ENCODE measurements around the gene ENTREP1.

Gene ENTREP1

DNA sequence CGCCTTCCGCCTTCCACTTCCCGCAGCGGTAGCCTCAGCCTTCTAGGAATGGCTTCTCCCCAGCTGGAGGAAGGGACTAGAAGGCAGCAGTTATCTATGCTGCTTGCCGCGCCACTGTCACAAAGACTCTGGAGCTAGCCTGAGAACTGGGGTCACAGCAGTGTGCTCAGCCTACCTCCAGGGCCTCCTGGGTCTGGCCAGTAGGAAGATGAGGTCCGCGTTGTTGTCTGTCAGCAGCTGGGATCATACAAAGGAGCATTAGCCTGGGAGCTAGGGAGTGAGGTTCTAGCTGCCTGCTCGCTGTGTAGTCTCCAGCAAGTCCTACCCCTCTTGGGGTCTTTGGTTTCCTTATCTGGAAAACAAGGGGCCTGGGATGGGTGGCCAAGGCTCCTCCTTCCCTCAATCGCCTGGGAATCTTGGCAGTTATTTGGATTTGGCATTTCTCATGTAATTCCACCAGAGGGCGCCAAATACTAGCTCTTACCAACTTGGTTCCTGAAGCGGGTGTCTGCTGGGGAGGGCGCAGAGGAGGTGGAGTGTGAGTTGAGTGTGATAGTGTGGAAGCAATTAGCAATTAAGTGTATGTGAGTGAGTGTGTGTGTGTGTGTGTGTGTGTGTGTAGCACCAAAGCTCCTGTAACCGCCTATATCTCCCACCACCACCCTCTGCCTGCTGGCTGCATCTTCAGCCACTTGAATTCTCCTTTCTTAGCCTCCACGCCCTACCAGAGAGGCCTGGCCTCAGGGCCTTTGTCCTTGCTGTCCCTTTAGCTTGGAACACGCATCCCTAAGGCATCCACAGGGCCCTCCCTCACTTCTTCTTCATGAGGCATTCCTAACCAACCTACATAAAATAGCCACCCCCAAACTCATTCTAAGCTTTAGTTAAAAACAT is 97.1 kb downstream of the ENTREP1 start:
- Histone ChIP-seq H3K4me1 (ENCODE audit: control insufficient read depth, insufficient read depth, low read length) (no peaks in the 10 kb centered on the region), H3K9me3 (replicated peaks; ENCODE audit: low read length) (no peaks in the 10 kb centered on the region), H3K27me3 (ENCODE audit: control insufficient read depth, insufficient read depth, low read length) (peaks cover 6% of the 10 kb centered on the region), H3K9ac (ENCODE audit: low read depth, low read length) (no peak overlapping the region), H3K4me3 (ENCODE audit: low read length) (no peak overlapping the region), H3K4me2 (ENCODE audit: low read length) (no peak overlapping the region), H3K36me3 (ENCODE audit: insufficient read depth, low read length) (no peaks in the 10 kb centered on the region)

DNA sequence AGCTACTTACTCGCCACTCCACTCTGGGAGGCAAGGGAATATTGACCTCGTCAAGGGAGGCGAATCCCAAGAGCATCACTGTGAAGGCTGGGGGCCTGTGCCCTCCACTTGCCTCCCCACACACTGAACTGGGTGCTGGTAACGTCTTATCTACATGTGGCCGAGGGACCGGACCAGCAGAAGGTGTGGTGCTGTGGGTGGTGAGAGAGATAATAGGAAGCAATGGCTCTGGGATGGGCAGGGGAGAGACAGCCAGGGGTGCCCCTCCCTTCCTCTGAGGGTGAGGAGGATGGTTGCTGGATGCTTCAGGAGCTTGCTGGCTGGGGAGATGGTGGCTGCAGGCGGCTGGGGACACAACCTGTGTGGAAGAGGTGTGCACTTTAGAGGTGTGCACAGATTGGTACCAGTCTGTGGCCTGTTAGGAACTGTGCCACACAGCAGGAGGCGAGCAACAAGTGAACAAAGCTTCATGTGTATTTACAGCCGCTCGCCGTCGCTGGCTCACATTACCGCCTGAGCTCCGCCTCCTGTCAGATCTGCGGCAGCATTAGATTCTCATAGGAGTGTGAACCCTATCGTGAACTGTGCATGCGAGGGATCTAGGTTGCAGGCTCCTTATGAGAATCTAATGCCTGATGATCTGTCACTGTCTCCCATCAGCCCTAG is 100.3 kb downstream of the ENTREP1 start:
- no peaks in the 10 kb centered on the region for H3K36me3 ChIP-seq (ENCODE audit: insufficient read depth, low read length)
- no peak overlapping the region for H3K9ac ChIP-seq (ENCODE audit: low read depth, low read length)

DNA sequence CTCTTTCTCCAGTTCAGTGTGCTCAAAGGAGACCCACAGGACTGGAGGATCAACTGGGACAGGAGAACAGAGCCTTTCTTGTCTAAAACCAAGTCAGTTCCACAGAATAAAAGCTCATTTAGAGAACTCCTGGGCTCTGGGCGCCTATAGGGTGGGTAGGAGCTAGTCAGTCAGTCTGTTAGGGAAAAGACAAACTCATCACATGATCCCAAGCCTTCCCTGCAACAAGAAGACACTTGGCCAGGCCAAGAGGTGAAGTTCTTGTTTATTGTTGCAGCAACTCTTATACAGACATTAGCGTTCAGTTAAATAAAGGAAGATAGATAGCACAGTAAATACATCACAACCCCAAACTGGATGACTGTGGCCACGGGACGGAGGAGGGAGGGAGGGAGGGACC is 102.3 kb downstream of the ENTREP1 start:
- peaks cover 3% of the 10 kb centered on the region for H3K36me3 ChIP-seq (ENCODE audit: insufficient read depth, low read length)
- no peaks in the 10 kb centered on the region for H3K27me3 ChIP-seq (ENCODE audit: control insufficient read depth, insufficient read depth, low read length)
- no peaks in the 10 kb centered on the region for H3K4me1 ChIP-seq (ENCODE audit: control insufficient read depth, insufficient read depth, low read length)
- no peak overlapping the region for H3K4me3 ChIP-seq (ENCODE audit: low read length)
- no peak overlapping the region for H3K9ac ChIP-seq (ENCODE audit: low read depth, low read length)
- H3K9me3 ChIP-seq (replicated peaks; ENCODE audit: low read length): no peaks in the 10 kb centered on the region
- H3K4me2 ChIP-seq (ENCODE audit: low read length): no peak overlapping the region

More for the DNA sequence above, 100.3 kb downstream of the ENTREP1 start:
- H3K4me2 ChIP-seq (ENCODE audit: low read length): no peak overlapping the region
- no peaks in the 10 kb centered on the region for H3K4me1 ChIP-seq (ENCODE audit: control insufficient read depth, insufficient read depth, low read length)
- H3K27me3 ChIP-seq (ENCODE audit: control insufficient read depth, insufficient read depth, low read length): peaks cover 6% of the 10 kb centered on the region
- no peak overlapping the region for H3K4me3 ChIP-seq (ENCODE audit: low read length)
- H3K9me3 ChIP-seq (replicated peaks; ENCODE audit: low read length): no peaks in the 10 kb centered on the region

DNA sequence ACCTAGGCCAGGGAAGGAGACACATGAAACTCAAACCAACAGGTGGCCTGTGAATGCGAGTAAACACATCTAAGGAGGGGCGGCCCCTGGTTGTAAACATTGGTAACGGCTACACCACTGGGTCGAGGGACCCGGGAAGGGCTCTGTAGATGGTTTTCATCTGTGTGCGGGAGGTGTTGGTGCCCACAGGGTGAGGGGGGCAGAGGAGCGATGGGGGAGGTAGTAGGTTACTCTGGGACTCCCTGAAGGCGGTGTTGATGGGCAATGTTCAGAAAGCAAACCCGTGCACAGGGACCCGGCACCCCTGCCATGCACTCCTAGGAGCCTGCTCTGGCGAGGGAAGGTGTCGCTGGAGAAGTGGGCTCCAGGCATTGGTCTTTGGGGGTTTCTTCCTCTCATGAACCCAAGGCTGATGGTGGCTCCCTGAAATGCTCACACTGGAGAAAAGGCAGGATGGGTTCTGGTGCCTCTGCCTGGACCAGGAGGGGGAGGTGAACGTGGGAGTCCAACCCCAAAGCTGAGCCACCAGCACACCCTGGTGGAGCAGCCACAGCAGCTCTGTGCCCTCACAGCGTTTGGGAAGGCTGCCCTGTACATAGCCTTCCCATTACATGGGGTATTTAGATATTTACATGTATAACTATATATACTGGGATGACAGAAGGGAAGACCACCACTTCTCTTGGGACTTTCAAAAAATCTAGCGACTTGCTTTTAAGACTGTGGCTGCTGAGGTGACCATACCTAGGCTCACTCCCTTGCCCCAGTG is 103.2 kb downstream of the ENTREP1 start:
- no peak overlapping the region for H3K9ac ChIP-seq (ENCODE audit: low read depth, low read length)
- no peaks in the 10 kb centered on the region for H3K27me3 ChIP-seq (ENCODE audit: control insufficient read depth, insufficient read depth, low read length)
- no peak overlapping the region for H3K4me3 ChIP-seq (ENCODE audit: low read length)
- H3K9me3 ChIP-seq (replicated peaks; ENCODE audit: low read length): no peaks in the 10 kb centered on the region
- no peak overlapping the region for H3K4me2 ChIP-seq (ENCODE audit: low read length)
- no peaks in the 10 kb centered on the region for H3K4me1 ChIP-seq (ENCODE audit: control insufficient read depth, insufficient read depth, low read length)
- peaks cover 3% of the 10 kb centered on the region for H3K36me3 ChIP-seq (ENCODE audit: insufficient read depth, low read length)

DNA sequence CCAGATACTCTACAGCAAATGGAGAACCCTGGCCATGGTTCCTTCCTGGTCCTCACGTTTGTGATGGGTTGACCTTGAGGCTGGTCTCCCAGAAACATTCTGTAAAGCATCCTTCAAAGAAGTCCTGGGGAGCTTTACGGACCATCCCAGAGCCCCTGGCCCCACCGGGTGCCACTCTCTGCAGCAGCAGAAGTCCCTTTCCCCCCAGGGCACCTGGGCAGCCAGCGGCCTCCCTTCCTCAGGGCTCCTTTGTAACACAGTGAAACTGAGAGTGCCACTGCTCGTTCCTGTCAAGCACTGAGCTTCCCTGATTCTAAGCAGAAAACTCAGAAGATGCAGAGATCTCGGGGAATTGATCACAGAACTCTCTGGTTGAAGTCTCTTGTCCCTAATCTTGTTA is 104.3 kb downstream of the ENTREP1 start:
- Histone ChIP-seq H3K4me1 (ENCODE audit: control insufficient read depth, insufficient read depth, low read length) (no peaks in the 10 kb centered on the region), H3K36me3 (ENCODE audit: insufficient read depth, low read length) (peaks cover 3% of the 10 kb centered on the region), H3K9me3 (replicated peaks; ENCODE audit: low read length) (no peaks in the 10 kb centered on the region), H3K9ac (ENCODE audit: low read depth, low read length) (no peak overlapping the region), H3K4me2 (ENCODE audit: low read length) (no peak overlapping the region), H3K4me3 (ENCODE audit: low read length) (no peak overlapping the region), H3K27me3 (ENCODE audit: control insufficient read depth, insufficient read depth, low read length) (no peaks in the 10 kb centered on the region)

DNA sequence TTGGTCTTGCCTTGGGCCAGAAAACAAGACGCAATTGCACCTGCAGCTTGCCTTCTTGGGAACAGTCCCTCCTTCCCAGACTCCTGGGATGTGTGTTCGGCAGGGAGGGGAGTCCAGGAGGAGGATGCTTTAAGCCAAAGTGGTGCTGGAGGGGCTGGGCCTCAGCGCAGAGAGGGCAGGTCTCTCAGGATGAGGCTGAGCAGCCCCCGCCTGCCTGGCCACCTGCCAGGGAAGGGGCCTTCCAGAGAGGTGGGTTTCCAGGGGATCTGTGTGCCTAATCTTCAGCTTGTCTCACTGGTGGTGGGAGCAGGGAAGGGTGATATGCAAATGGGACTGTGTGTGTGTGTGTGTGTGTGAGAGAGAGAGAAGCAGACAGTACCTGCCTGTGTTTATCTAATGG is 105.2 kb downstream of the ENTREP1 start:
- no peaks in the 10 kb centered on the region for H3K9me3 ChIP-seq (replicated peaks; ENCODE audit: low read length)
- no peak overlapping the region for H3K4me2 ChIP-seq (ENCODE audit: low read length)
- no peaks in the 10 kb centered on the region for H3K27me3 ChIP-seq (ENCODE audit: control insufficient read depth, insufficient read depth, low read length)
- H3K9ac ChIP-seq (ENCODE audit: low read depth, low read length): no peak overlapping the region
- no peaks in the 10 kb centered on the region for H3K4me1 ChIP-seq (ENCODE audit: control insufficient read depth, insufficient read depth, low read length)
- no peak overlapping the region for H3K4me3 ChIP-seq (ENCODE audit: low read length)
- H3K36me3 ChIP-seq (ENCODE audit: insufficient read depth, low read length): peaks cover 3% of the 10 kb centered on the region

DNA sequence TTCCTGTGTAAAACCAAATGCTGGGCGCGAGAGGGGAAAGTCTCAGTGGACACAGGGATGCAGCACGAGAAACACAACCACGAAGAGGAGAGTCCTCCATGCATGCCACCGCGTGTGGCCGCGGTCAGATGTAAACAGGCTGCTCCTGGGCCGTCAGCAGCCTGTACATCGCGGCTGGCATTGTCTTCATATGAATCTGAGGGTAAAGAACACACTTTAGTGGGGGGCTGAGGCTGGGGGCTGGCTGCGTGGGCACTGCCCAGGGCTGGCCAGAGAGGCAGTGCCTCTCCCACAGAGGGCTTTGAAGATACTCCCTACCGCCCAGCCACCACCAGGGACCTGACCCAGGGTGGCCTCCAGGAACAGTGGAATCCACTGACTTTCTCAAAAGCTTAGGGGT is 106.2 kb downstream of the ENTREP1 start:
- no peak overlapping the region for H3K4me3 ChIP-seq (ENCODE audit: low read length)
- H3K36me3 ChIP-seq (ENCODE audit: insufficient read depth, low read length): peaks cover 3% of the 10 kb centered on the region
- H3K4me2 ChIP-seq (ENCODE audit: low read length): no peak overlapping the region
- no peak overlapping the region for H3K9ac ChIP-seq (ENCODE audit: low read depth, low read length)
- no peaks in the 10 kb centered on the region for H3K27me3 ChIP-seq (ENCODE audit: control insufficient read depth, insufficient read depth, low read length)
- no peaks in the 10 kb centered on the region for H3K4me1 ChIP-seq (ENCODE audit: control insufficient read depth, insufficient read depth, low read length)
- H3K9me3 ChIP-seq (replicated peaks; ENCODE audit: low read length): no peaks in the 10 kb centered on the region

DNA sequence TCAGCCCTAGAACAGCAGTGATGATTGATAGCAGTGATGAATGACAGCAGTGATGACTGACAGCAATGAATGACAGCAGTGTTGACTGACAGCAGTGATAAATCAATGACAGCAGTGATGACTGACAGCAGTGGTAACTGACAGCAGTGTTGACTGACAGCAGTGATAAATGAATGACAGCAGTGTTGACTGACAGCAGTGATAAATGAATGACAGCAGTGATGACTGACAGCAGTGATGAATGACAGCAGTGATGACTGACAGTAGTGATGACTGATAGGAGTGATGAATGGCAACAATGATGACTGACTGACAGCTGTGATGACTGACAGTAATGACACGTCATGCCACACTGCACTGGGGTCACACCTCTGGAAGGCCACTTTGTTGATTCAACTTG is 106.8 kb downstream of the ENTREP1 start:
- H3K27me3 ChIP-seq (ENCODE audit: control insufficient read depth, insufficient read depth, low read length): no peaks in the 10 kb centered on the region
- no peaks in the 10 kb centered on the region for H3K9me3 ChIP-seq (replicated peaks; ENCODE audit: low read length)
- H3K9ac ChIP-seq (ENCODE audit: low read depth, low read length): no peak overlapping the region
- H3K4me1 ChIP-seq (ENCODE audit: control insufficient read depth, insufficient read depth, low read length): no peaks in the 10 kb centered on the region
- no peak overlapping the region for H3K4me3 ChIP-seq (ENCODE audit: low read length)
- H3K36me3 ChIP-seq (ENCODE audit: insufficient read depth, low read length): peaks cover 3% of the 10 kb centered on the region
- H3K4me2 ChIP-seq (ENCODE audit: low read length): no peak overlapping the region

DNA sequence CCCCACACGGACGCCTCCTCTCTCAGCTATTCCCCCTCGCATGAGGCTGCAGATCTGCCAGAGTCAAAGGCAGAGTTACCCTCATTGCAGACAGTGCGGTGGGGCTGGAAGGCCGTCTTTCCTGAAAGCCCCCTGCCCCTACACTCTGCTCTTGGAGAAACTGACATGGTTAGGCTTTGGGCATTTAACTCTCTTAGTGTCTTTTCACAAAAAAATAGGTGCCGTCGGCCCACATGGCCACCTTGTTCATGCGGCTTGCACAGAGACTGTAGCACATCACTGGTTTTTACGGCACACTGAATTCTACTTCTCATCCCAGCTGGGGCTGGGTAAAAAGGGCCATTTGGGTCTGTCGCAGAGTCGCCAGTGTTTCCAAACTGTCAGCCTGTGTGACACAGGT is 107.6 kb downstream of the ENTREP1 start:
- H3K4me2 ChIP-seq (ENCODE audit: low read length): no peak overlapping the region
- no peak overlapping the region for H3K4me3 ChIP-seq (ENCODE audit: low read length)
- H3K4me1 ChIP-seq (ENCODE audit: control insufficient read depth, insufficient read depth, low read length): no peaks in the 10 kb centered on the region
- no peaks in the 10 kb centered on the region for H3K27me3 ChIP-seq (ENCODE audit: control insufficient read depth, insufficient read depth, low read length)
- H3K9me3 ChIP-seq (replicated peaks; ENCODE audit: low read length): no peaks in the 10 kb centered on the region
- H3K36me3 ChIP-seq (ENCODE audit: insufficient read depth, low read length): peaks cover 3% of the 10 kb centered on the region
- H3K9ac ChIP-seq (ENCODE audit: low read depth, low read length): no peak overlapping the region

DNA sequence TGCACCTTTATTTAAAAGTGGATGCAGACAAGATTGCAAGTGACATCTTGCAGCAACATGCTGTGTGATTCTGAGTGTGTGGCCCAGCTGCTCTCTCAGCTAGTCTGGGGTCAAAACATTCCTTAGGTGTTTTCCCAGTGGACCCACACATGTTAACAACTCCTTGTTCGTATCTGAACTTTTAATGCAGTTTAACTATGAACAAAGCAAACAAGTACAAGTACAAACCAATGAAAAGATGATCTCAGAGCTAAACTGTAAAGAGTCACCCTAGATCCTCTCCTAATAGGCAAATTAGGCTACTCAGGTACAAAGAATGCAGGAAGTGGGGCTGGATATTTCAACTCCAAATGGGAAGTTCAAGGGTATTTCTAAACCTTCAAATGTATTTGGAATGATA is 108.4 kb downstream of the ENTREP1 start:
- no peaks in the 10 kb centered on the region for H3K9me3 ChIP-seq (replicated peaks; ENCODE audit: low read length)
- no peak overlapping the region for H3K4me2 ChIP-seq (ENCODE audit: low read length)
- H3K36me3 ChIP-seq (ENCODE audit: insufficient read depth, low read length): peaks cover 3% of the 10 kb centered on the region
- no peaks in the 10 kb centered on the region for H3K27me3 ChIP-seq (ENCODE audit: control insufficient read depth, insufficient read depth, low read length)
- no peaks in the 10 kb centered on the region for H3K4me1 ChIP-seq (ENCODE audit: control insufficient read depth, insufficient read depth, low read length)
- H3K4me3 ChIP-seq (ENCODE audit: low read length): no peak overlapping the region
- no peak overlapping the region for H3K9ac ChIP-seq (ENCODE audit: low read depth, low read length)

DNA sequence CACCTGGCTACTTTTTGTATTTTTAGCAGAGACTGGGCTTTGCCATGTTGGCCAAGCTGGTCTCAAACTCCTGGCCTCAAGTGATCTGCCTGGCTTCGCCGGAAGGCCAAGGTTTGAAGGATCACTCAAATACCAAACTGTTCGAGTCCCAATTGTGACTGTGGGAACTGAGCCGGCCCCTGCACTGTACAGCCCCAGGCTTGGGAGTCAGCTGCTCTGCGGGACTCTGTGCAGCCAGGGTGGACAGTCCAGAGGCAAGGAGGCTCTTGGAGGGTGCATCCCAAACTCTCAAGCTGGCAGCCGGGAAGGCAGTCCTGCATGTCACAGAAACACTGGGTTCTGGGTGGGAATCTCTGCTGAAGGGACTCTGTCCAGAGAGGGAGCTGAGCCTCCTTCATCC is 109.0 kb downstream of the ENTREP1 start:
- Histone ChIP-seq H3K4me3 (ENCODE audit: low read length) (no peak overlapping the region), H3K9ac (ENCODE audit: low read depth, low read length) (no peak overlapping the region), H3K27me3 (ENCODE audit: control insufficient read depth, insufficient read depth, low read length) (no peaks in the 10 kb centered on the region), H3K4me1 (ENCODE audit: control insufficient read depth, insufficient read depth, low read length) (no peaks in the 10 kb centered on the region), H3K4me2 (ENCODE audit: low read length) (no peak overlapping the region), H3K36me3 (ENCODE audit: insufficient read depth, low read length) (peaks cover 3% of the 10 kb centered on the region), H3K9me3 (replicated peaks; ENCODE audit: low read length) (no peaks in the 10 kb centered on the region)
